Duodenal mucosa (tissue), 2 donors: ENCODE measurements around the gene TXNDC11.

Experiments used
- H3K27ac ChIP-seq: one replicate; pipeline ENCODE4 v1.7.0; 2013; ENCODE audit warnings: low read depth, low read length
- H3K27me3 ChIP-seq, 2 donors: one replicate each; pipeline ENCODE4 v1.7.0; 2013; ENCODE audit warnings: low read length in 2 of 2, control low read depth in 1 of 2; ENCODE audit not compliant: insufficient read depth in 2 of 2, control insufficient read depth in 1 of 2
- H3K36me3 ChIP-seq, 2 donors: one replicate each; pipeline ENCODE4 v1.7.0; 2013; ENCODE audit warnings: low read length in 2 of 2, control low read depth in 1 of 2; ENCODE audit not compliant: insufficient read depth in 2 of 2, control insufficient read depth in 1 of 2
- H3K4me1 ChIP-seq, 2 donors: one replicate each; pipeline ENCODE4 v1.7.0; 2013; ENCODE audit warnings: low read length in 2 of 2, control low read depth in 1 of 2; ENCODE audit not compliant: insufficient read depth in 2 of 2, control insufficient read depth in 1 of 2
- H3K4me3 ChIP-seq, 2 donors: one replicate each; pipeline ENCODE4 v1.7.0; 2013; ENCODE audit warnings: low read length in 2 of 2, low read depth in 1 of 2
- H3K9ac ChIP-seq, 2 donors: one replicate each; pipeline ENCODE4 v1.7.0; 2013; ENCODE audit warnings: low read length in 2 of 2, low read depth in 1 of 2
- H3K9me3 ChIP-seq, 2 donors: one replicate each; pipeline ENCODE4 v1.7.0; 2013; ENCODE audit warnings: low read length in 2 of 2, control low read depth in 1 of 2; ENCODE audit not compliant: control insufficient read depth in 1 of 2

The TXNDC11 gene

GRCh38 chr16:11669380-11670146 lies 73.1 kb downstream of the TXNDC11 start:
- H3K36me3 ChIP-seq, result no peaks in the 10 kb centered on the region
- peaks cover 47 to 52% of the 10 kb centered on the region in 2 donors for H3K4me1 ChIP-seq
- peak overlapping the region; percentile 68 to 69 for H3K4me3 ChIP-seq
- H3K9me3 ChIP-seq, result no peaks in the 10 kb centered on the region
- no peaks in the 10 kb centered on the region for H3K27me3 ChIP-seq
- no peak overlapping the region for H3K27ac ChIP-seq
- peak overlapping the region; percentile 16 to 39 for H3K9ac ChIP-seq

DNA sequence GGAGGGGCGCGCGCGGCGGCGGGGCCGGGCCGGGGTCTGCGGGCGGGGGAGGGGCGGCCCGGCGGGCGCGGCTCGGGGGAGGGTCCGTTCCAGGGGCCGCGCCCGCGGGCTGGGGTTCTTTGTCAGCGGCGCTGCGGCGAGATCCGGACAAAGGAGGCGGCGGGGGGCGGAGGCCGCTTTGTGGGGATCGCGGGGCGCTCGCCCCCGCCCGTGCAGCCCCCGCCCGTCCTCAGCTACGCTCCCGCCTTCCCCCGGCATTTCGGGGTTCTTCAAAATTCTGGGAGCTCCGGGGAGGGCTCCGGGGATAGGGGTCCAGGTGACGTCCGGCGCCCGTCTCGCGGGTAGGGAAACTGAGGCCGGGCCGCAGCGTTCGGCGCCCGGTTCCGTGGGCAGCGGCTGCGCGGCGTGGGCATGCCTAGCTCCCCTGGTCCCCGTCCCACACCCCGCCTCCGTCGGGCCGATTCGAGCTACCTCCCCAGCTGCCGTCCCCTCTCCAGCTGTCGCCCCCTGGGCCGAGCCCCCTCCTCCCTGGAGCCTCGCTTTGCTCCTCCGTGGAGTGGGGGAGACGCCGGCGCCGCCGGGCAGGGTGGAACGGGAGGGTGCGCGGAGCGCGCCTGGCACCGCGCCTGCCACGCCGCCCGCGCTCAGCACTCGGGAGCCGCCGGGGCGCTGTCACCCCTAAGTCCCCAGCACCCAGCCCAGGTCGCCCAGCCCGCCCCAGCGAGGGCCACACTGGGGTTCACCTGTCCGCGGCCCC lies 73.9 kb downstream of the TXNDC11 start:
- Histone ChIP-seq H3K27ac (no peak overlapping the region), H3K9me3 (no peaks in the 10 kb centered on the region), H3K9ac (peak overlapping the region; percentile 16 to 39), H3K4me3 (peak overlapping the region; percentile 68 to 69), H3K36me3 (no peaks in the 10 kb centered on the region), H3K4me1 (peaks cover 40 to 46% of the 10 kb centered on the region in 2 donors), H3K27me3 (no peaks in the 10 kb centered on the region)

- H3K4me3 ChIP-seq, result peak within 1 kb of the TSS; percentile 68 to 69
- peak within 1 kb of the TSS; percentile 39 to 47 for H3K9ac ChIP-seq
- no peaks in the 10 kb centered on the region for H3K36me3 ChIP-seq
- no peaks in the 10 kb centered on the region for H3K27me3 ChIP-seq
- peaks cover 38% of the 10 kb centered on the region in 2 donors for H3K4me1 ChIP-seq
- H3K27ac ChIP-seq, result peak within 1 kb of the TSS; percentile 10
- H3K9me3 ChIP-seq, result no peaks in the 10 kb centered on the region
Measured at GRCh38 chr16:11667824-11668622, 74.6 kb downstream of the TXNDC11 start, which contains the start of gene SNN. TSS of gene SNN (plus strand) at chr16:11668455. CDS start at chr16:11676060, 7,605 bp downstream.

GRCh38 chr16:11667221-11667823 lies 75.3 kb downstream of the TXNDC11 start:
- H3K4me3 ChIP-seq, result peak overlapping the region; percentile 63 to 66
- no peaks in the 10 kb centered on the region for H3K9me3 ChIP-seq
- no peak overlapping the region for H3K27ac ChIP-seq
- no peaks in the 10 kb centered on the region for H3K27me3 ChIP-seq
- no peaks in the 10 kb centered on the region for H3K36me3 ChIP-seq
- peaks cover 31% of the 10 kb centered on the region in 2 donors for H3K4me1 ChIP-seq
- H3K9ac ChIP-seq, result peak overlapping the region in 1 of 2 donors; percentile 47

GRCh38 chr16:11666103-11667055 lies 76.3 kb downstream of the TXNDC11 start:
- Histone ChIP-seq H3K9ac (no peak overlapping the region), H3K4me1 (peaks cover 26 to 27% of the 10 kb centered on the region in 2 donors), H3K9me3 (no peaks in the 10 kb centered on the region), H3K4me3 (no peak overlapping the region), H3K27ac (no peak overlapping the region), H3K27me3 (no peaks in the 10 kb centered on the region), H3K36me3 (no peaks in the 10 kb centered on the region)

- peaks cover 13 to 16% of the 10 kb centered on the region in 2 donors for H3K4me1 ChIP-seq
- no peak overlapping the region for H3K27ac ChIP-seq
- no peaks in the 10 kb centered on the region for H3K9me3 ChIP-seq
- no peaks in the 10 kb centered on the region for H3K27me3 ChIP-seq
- H3K36me3 ChIP-seq, result no peaks in the 10 kb centered on the region
- no peak overlapping the region for H3K9ac ChIP-seq
- H3K4me3 ChIP-seq, result no peak overlapping the region
Measured at GRCh38 chr16:11665071-11665491, 77.6 kb downstream of the TXNDC11 start.

DNA sequence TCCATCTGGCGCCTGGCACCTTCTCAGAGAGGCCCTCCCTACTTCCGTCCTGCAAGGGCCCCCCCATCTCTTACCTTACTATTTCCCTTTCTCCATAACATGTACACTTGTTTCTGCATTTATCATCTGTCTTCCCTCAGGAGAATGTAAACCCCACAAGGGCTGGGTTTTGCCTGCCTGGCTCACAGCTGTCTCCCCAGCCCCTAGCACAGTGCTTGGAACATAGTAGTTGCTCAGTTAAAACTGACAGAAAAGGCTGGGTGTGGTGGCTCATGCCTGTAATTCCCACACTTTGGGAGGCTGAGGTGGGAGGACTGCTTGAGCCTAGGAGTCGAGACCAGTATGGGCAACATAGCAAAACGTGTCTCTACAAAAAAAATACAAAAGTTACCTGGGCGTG lies 80.1 kb downstream of the TXNDC11 start:
- no peaks in the 10 kb centered on the region for H3K27me3 ChIP-seq
- H3K4me1 ChIP-seq, result peaks cover under 1 to 3% of the 10 kb centered on the region in 2 donors
- H3K27ac ChIP-seq, result no peak overlapping the region
- H3K4me3 ChIP-seq, result no peak overlapping the region
- no peaks in the 10 kb centered on the region for H3K36me3 ChIP-seq
- no peak overlapping the region for H3K9ac ChIP-seq
- no peaks in the 10 kb centered on the region for H3K9me3 ChIP-seq

DNA sequence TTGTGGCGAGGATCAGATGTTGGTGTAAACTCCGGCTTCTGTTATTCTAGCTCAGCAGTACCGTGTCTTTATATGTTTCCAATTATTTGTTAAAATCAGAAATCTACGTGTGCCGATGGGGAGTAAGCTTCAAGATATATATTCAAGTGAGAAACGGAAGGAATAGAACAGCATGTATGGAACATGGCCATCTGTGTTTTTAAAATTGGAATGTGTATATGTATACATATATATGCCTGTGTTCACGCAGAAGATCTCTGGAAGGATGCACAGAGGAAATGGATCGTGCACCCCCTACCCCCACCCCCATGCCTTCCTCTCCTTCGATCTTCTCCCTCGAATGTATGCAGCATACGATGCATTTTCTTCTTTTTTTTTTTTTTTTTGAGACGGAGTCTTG lies 82.1 kb downstream of the TXNDC11 start:
- no peaks in the 10 kb centered on the region for H3K36me3 ChIP-seq
- H3K27me3 ChIP-seq, result no peaks in the 10 kb centered on the region
- no peak overlapping the region for H3K4me3 ChIP-seq
- H3K9me3 ChIP-seq, result no peaks in the 10 kb centered on the region
- no peak overlapping the region for H3K27ac ChIP-seq
- H3K9ac ChIP-seq, result no peak overlapping the region
- H3K4me1 ChIP-seq, result peaks cover 0 to 3% of the 10 kb centered on the region in 2 donors
